H1 (cell line): Measurements from ENCODE around the gene CDC42EP1. TPM values are rescaled to one million over a fixed set of nuclear protein-coding genes. Genes with fewer than 3 reads are reported as not detected.

Source experiments
- KDM4A ChIP-seq: IDR thresholded peaks from one replicate; pipeline ENCODE4 v1.7.1; 2012; ENCODE audit warnings: low read depth, mild to moderate bottlenecking, moderate library complexity, low read length, inconsistent platforms; ENCODE audit not compliant: severe bottlenecking
- RBBP5 ChIP-seq: IDR thresholded peaks from 2 replicates; pipeline ENCODE4 v1.7.1; 2012; ENCODE audit warnings: low read depth, mild to moderate bottlenecking, inconsistent platforms, low read length, moderate library complexity, borderline replicate concordance
- SAP30 ChIP-seq: fragments of 300-600 bp; sonication (generic); IDR thresholded peaks from 2 replicates; pipeline ENCODE4 v1.7.1; 2012; ENCODE audit warnings: low read length, moderate library complexity, mild to moderate bottlenecking, inconsistent platforms; ENCODE audit not compliant: insufficient read depth, insufficient replicate concordance
- SP1 ChIP-seq: IDR thresholded peaks from 2 replicates; pipeline ENCODE4 v1.6.1; 2011; ENCODE audit warnings: low read depth, low read length
- TCF12 ChIP-seq: IDR thresholded peaks from 2 replicates; pipeline ENCODE4 v1.6.1; 2011; ENCODE audit warnings: low read depth, mild to moderate bottlenecking, low read length
- polyA plus RNA-seq, 7 experiments: library from polyadenylated mRNA; depleted of rRNA in 3 of 7; stranded (reverse) in 5 of 7; unstranded in 2 of 7; fragments of >200 nt in 5 of 7; fragments of 200-250 nt in 2 of 7; gene quantifications; 1 replicate in 5 of 7; 2 replicates in 1 of 7; 4 replicates in 1 of 7; pipeline versions ENCODE4 v1.2.1 to v1.2.3, GENCODE V29; 2011 to 2013; ENCODE audit warnings: missing spikeins in 2 of 7, mixed read lengths in 2 of 7
- total RNA-seq: library from RNA; stranded (reverse); fragmentation: NEBNext Ultra II Directional; extraction: Animal tissue kit (Norgen Biotek cat#: 25700); gene quantifications from 2 replicates; pipeline ENCODE4 v1.2.1, GENCODE V29; 2021
- TF ChIP-seq, protein P1 (sequence below), 3 experiments: IDR thresholded peaks; 1 replicate in 2 of 3; 2 replicates in 1 of 3; pipeline versions ENCODE4 v1.5.1 to v1.6.1; 2011; ENCODE audit warnings: low read length in 3 of 3, mild to moderate bottlenecking in 3 of 3, inconsistent platforms in 2 of 3, low read depth in 1 of 3, moderate library complexity in 1 of 3; ENCODE audit not compliant: insufficient read depth in 1 of 3; ENCODE audit errors: control extremely low read depth in 1 of 3

The CDC42EP1 gene
- total and polyA plus RNA-seq, 2 of the 8 experiments (the other 6 are each of a cell fraction or from before 2014, with no cell fraction given) = 8.3 to 11.2 TPM

GRCh38 chr22:37557321-37558001, 2.8 kb upstream of the CDC42EP1 start (continued):
- TF ChIP-seq, protein P1, sequence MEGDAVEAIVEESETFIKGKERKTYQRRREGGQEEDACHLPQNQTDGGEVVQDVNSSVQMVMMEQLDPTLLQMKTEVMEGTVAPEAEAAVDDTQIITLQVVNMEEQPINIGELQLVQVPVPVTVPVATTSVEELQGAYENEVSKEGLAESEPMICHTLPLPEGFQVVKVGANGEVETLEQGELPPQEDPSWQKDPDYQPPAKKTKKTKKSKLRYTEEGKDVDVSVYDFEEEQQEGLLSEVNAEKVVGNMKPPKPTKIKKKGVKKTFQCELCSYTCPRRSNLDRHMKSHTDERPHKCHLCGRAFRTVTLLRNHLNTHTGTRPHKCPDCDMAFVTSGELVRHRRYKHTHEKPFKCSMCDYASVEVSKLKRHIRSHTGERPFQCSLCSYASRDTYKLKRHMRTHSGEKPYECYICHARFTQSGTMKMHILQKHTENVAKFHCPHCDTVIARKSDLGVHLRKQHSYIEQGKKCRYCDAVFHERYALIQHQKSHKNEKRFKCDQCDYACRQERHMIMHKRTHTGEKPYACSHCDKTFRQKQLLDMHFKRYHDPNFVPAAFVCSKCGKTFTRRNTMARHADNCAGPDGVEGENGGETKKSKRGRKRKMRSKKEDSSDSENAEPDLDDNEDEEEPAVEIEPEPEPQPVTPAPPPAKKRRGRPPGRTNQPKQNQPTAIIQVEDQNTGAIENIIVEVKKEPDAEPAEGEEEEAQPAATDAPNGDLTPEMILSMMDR (IDR thresholded peaks at IDR 0.05; ENCODE audit: control extremely low read depth in 1 of 3, insufficient read depth in 1 of 3, low read depth in 1 of 3, low read length in 3 of 3) = no peak
- TF ChIP-seq SAP30 (no peak), KDM4A (no peak), SP1 (no peak), TCF12 (no peak), RBBP5 (no peak)
